Neural cell (in vitro differentiated cells): ENCODE data around the gene THRSP.

ENCODE experiments used
- EP300 ChIP-seq: fragments of 450-650 bp; conservative IDR thresholded peaks from 2 replicates; pipeline ENCODE4 v1.6.1; 2014; ENCODE audit warnings: antibody characterized with exemption, mild to moderate bottlenecking, moderate library complexity; ENCODE audit not compliant: poor library complexity, severe bottlenecking
- EZH2 ChIP-seq: fragments of 200-600, 300-800 bp; shearing (Covaris generic), sonication (generic); IDR thresholded peaks from 2 replicates; pipeline ENCODE4 v1.6.1; 2014; ENCODE audit warnings: antibody characterized with exemption, low read length, borderline replicate concordance, mild to moderate bottlenecking; ENCODE audit not compliant: insufficient read depth, poor library complexity, severe bottlenecking
- MXI1 ChIP-seq: fragments of 450-650 bp; conservative IDR thresholded peaks from 2 replicates; pipeline ENCODE4 v1.6.1; 2014; ENCODE audit warnings: antibody characterized with exemption, mild to moderate bottlenecking; ENCODE audit not compliant: poor library complexity, severe bottlenecking
- POLR2AphosphoS5 ChIP-seq: IDR thresholded peaks from 2 replicates; pipeline ENCODE4 v1.6.1; 2012
- SMC3 ChIP-seq: fragments of 450-650 bp; conservative IDR thresholded peaks from 2 replicates; pipeline ENCODE4 v1.6.1; 2014; ENCODE audit warnings: antibody characterized with exemption, mild to moderate bottlenecking, moderate library complexity; ENCODE audit not compliant: poor library complexity
- TAF1 ChIP-seq: IDR thresholded peaks from 2 replicates; pipeline ENCODE4 v1.6.1; 2012; ENCODE audit warnings: low read depth
- TF ChIP-seq, protein P1 (sequence below): fragments of 450-650 bp; IDR thresholded peaks from 2 replicates; pipeline ENCODE4 v1.5.1; 2014; ENCODE audit warnings: antibody characterized with exemption, mild to moderate bottlenecking, moderate library complexity; ENCODE audit not compliant: poor library complexity, severe bottlenecking

GRCh38 chr11:78067704-78068103, 4.0 kb downstream of the THRSP start:
- TF ChIP-seq EZH2 (no peak), EP300 (no peak), POLR2AphosphoS5 (no peak), TAF1 (no peak), MXI1 (no peak), SMC3 (no peak)
- TF ChIP-seq, protein P1, sequence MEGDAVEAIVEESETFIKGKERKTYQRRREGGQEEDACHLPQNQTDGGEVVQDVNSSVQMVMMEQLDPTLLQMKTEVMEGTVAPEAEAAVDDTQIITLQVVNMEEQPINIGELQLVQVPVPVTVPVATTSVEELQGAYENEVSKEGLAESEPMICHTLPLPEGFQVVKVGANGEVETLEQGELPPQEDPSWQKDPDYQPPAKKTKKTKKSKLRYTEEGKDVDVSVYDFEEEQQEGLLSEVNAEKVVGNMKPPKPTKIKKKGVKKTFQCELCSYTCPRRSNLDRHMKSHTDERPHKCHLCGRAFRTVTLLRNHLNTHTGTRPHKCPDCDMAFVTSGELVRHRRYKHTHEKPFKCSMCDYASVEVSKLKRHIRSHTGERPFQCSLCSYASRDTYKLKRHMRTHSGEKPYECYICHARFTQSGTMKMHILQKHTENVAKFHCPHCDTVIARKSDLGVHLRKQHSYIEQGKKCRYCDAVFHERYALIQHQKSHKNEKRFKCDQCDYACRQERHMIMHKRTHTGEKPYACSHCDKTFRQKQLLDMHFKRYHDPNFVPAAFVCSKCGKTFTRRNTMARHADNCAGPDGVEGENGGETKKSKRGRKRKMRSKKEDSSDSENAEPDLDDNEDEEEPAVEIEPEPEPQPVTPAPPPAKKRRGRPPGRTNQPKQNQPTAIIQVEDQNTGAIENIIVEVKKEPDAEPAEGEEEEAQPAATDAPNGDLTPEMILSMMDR, result no peak
